Colonic mucosa (tissue), 4 donors: Measurements from ENCODE around the gene AREL1. TPM values are rescaled to one million over a fixed set of nuclear protein-coding genes. Genes with fewer than 3 reads are reported as not detected.

ENCODE experiments used
- DNase-seq: peaks from one replicate; pipeline ENCODE4 v3.0.0-alpha.2; 2020
- H3K27ac ChIP-seq: fragments of 200-600 bp; one replicate; pipeline ENCODE4 v1.8.0; 2021
- H3K27me3 ChIP-seq: fragments of 200-600 bp; one replicate; pipeline ENCODE4 v1.8.0; 2021
- H3K36me3 ChIP-seq: fragments of 200-600 bp; one replicate; pipeline ENCODE4 v1.8.0; 2021
- H3K4me1 ChIP-seq: fragments of 200-600 bp; one replicate; pipeline ENCODE4 v1.8.0; 2021; ENCODE audit warnings: mild to moderate bottlenecking
- H3K4me3 ChIP-seq: fragments of 200-600 bp; one replicate; pipeline ENCODE4 v1.8.0; 2021
- H3K9ac ChIP-seq, 2 donors: one replicate each; pipeline ENCODE4 v1.7.0; 2013; ENCODE audit warnings: control low read depth in 2 of 2, low read depth in 2 of 2, low read length in 2 of 2
- H3K9me3 ChIP-seq: fragments of 200-600 bp; one replicate; pipeline ENCODE4 v1.8.0; 2021
- CTCF ChIP-seq: fragments of 200-600 bp; IDR thresholded peaks from one replicate; pipeline ENCODE4 v1.8.0; 2022; ENCODE audit warnings: antibody characterized with exemption, mild to moderate bottlenecking
- intact Hi-C: fragments of 100-400 bp; cut with DNase I; formaldehyde crosslinking; loops from one replicate; pipeline ENCODE4 v1.14.1; 2022
- total RNA-seq, 2 donors: library from RNA; stranded (reverse); fragmentation: NEBNext Ultra II Directional in 1 of 2; extraction: Animal tissue kit (Norgen Biotek cat#: 25700) in 1 of 2; gene quantifications; one replicate each; pipeline ENCODE4 v1.2.1, GENCODE V29; 2021
- donor health status: healthy.
- donor health status: DM: no; HTN: no; CAD: no.
- donor health status: DM: no; HTN: no; CAD: no.

Gene AREL1
- total RNA-seq, 2 donors from 2014 or later, result 37.2 to 37.5 TPM

- Histone ChIP-seq H3K4me3 (no peak overlapping the region), H3K4me1 (no peaks in the 10 kb centered on the region), H3K27ac (no peak overlapping the region), H3K9ac (no peak overlapping the region), H3K27me3 (no peaks in the 10 kb centered on the region), H3K9me3 (no peaks in the 10 kb centered on the region), H3K36me3 (no peaks in the 10 kb centered on the region)
- intact Hi-C loops, result no loop called here
- DNase-seq, result no peak
- TF ChIP-seq CTCF, result no peak
These were observed 63.7 kb downstream of the AREL1 start for GRCh38 chr14:74649167-74649566.

GRCh38 chr14:74648601-74649000, 64.3 kb downstream of the AREL1 start:
- Histone ChIP-seq H3K4me3 (no peak overlapping the region), H3K4me1 (no peaks in the 10 kb centered on the region), H3K9me3 (no peaks in the 10 kb centered on the region), H3K9ac (no peak overlapping the region), H3K36me3 (no peaks in the 10 kb centered on the region), H3K27me3 (no peaks in the 10 kb centered on the region), H3K27ac (no peak overlapping the region)
- intact Hi-C loops, result no loop called here
- DNase-seq, result no peak
- no peak for TF ChIP-seq CTCF

DNA sequence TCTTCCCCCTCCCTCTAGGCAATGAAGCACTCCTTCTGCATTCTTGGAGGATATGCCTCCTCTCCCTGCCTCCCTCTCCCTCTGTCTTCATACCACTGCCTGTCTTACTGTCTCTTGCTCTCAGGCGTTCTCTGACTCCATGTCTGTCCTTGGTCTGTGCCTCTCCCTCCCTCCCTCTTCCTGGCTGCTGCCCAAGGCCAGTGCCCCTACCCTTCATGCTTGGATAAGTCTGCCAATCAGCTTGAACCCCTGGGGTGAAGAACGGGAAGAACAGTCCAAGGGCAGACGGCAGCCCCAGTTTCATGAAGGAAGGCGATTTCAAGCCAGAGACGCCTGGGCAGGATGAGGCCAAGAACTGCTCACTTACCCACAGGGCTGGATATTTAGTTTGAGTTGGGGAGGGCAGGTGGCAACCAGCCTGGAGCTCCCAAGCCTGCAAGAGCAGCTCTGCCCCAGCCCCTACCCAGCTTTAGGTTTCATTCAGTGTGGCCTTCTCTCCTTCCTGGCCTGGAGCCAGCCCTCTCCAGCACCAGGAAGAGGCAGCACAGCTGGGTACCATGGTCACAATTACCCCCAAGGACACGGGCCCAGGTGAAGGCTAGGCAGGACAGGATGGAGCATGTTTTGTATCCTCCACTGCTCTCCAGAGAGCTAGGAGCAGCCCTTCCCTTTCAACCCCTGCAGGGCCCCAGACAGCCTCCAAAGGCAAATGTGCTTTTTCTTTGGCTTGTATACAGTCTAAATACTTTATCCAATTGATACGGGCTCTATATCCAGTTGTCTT, 65.0 kb downstream of the AREL1 start:
- Histone ChIP-seq H3K27ac (no peak overlapping the region), H3K9me3 (no peaks in the 10 kb centered on the region), H3K27me3 (no peaks in the 10 kb centered on the region), H3K4me1 (no peaks in the 10 kb centered on the region), H3K36me3 (no peaks in the 10 kb centered on the region), H3K4me3 (no peak overlapping the region), H3K9ac (no peak overlapping the region)
- intact Hi-C loops, result no loop called here
- no peak for TF ChIP-seq CTCF
- no peak for DNase-seq

DNA sequence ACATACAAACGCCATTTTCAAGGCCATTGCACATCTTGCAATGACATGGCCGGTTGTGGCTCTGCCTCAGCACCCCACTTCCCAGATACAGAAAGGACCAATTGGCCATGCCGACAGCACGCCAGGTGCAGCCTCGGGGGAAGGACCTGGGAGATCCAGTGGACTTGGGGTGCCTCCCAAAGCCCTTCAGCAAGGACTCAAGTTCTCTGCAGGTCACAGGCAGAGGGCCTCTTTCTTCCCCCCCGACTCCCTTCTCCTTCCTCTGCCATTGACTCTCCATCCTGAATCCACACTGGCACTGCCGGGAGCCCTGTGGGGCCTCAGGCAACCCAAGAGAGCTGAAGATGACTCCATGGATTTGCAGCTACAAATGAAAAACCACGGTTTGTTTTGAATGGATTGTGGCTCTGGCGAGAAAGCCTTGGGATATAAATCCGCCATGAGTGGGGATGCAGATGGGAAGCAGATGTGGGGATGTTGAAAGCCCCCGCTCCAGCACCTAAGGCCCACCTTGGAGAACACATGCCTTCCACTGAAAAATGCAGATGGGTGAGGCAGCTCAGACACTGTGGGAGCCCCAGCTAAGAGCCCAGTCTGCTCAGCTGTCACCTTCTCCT, 65.7 kb downstream of the AREL1 start:
- no peak overlapping the region for H3K27ac ChIP-seq
- intact Hi-C loops, result no loop called here
- DNase-seq, result no peak
- TF ChIP-seq CTCF, result no peak
- no peaks in the 10 kb centered on the region for H3K4me1 ChIP-seq
- no peaks in the 10 kb centered on the region for H3K36me3 ChIP-seq
- no peaks in the 10 kb centered on the region for H3K27me3 ChIP-seq
- H3K4me3 ChIP-seq, result no peak overlapping the region
- no peak overlapping the region for H3K9ac ChIP-seq
- no peaks in the 10 kb centered on the region for H3K9me3 ChIP-seq

- intact Hi-C loops, result no loop called here
- H3K4me1 ChIP-seq, result no peaks in the 10 kb centered on the region
- no peak overlapping the region for H3K9ac ChIP-seq
- no peaks in the 10 kb centered on the region for H3K9me3 ChIP-seq
- no peaks in the 10 kb centered on the region for H3K27me3 ChIP-seq
- no peaks in the 10 kb centered on the region for H3K36me3 ChIP-seq
- no peak for DNase-seq
- no peak for TF ChIP-seq CTCF
- no peak overlapping the region for H3K4me3 ChIP-seq
- no peak overlapping the region for H3K27ac ChIP-seq
These were observed 67.0 kb downstream of the AREL1 start for GRCh38 chr14:74645756-74646470.
